ENCODE measurements around the gene CBL.

- TF ChIP-seq CTCF (conservative IDR thresholded peaks at IDR 0.05 in 1 of 2, IDR thresholded peaks at IDR 0.05 in 1 of 2; ENCODE audit: extremely low read depth in 1 of 2, insufficient read depth in 1 of 2, low read depth in 1 of 2, low read length in 2 of 2) (no peak), EZH2 (IDR thresholded peaks at IDR 0.05; ENCODE audit: borderline replicate concordance, low read length) (no peak)
Observed at GRCh38 chr11:119324189-119324588, 118.0 kb downstream of the CBL start.
